ENCODE data around the gene PODXL. TPM values are rescaled to one million over a fixed set of nuclear protein-coding genes. Genes with fewer than 3 reads are reported as not detected.

PODXL gene
- total RNA-seq, 4 donors from 2014 or later: 13.2 to 40.2 (median 26.6) TPM

DNA sequence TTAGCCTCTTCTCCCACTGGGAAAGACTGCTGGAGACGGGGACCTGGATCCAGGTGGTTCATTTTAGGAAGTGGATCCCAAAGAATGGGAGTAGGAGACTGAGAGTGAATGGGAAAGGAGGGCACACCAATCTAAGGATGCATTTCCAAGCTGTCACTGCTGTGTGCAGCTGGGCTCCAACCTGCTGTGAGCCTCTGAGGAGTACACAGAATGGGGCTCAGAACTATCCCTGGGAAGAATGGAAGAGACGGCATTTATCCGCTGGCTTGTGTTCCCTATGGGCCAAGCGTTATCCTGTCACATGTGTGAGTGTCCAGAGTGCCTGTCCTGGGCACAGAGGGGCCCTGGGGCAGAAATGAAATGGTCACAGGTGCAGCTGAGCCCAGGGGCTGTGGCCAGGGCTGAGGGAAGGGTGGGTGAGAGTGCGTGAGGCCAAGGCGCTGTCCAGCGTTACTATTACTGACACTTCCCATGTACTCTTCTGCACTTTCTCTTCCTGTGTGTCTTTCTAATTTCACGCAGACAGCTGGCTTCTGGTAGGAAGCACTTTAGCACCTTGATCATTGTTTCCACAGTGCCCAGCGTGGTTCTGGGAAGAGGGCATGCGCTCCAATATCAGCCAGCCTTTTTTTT, 35.4 kb upstream of the PODXL start:
- H3K27me3 ChIP-seq: peaks cover 5% of the 10 kb centered on the region
- ATAC-seq: no peak
- no peak overlapping the region for H3K27ac ChIP-seq
- H3K4me1 ChIP-seq: no peaks in the 10 kb centered on the region
- no peaks in the 10 kb centered on the region for H3K36me3 ChIP-seq
- no peaks in the 10 kb centered on the region for H3K9me3 ChIP-seq
- 53 to 75% methylated on average over 2 to 9 of the region's 10 CpGs for WGBS, 2 donors (ENCODE audit: low coverage in 1 of 2)
- TF ChIP-seq EP300 (IDR thresholded peaks at IDR 0.05) (no peak), POLR2A (IDR thresholded peaks at IDR 0.05) (no peak), POLR2AphosphoS5 (IDR thresholded peaks at IDR 0.05) (no peak)
- TF ChIP-seq, protein P1, sequence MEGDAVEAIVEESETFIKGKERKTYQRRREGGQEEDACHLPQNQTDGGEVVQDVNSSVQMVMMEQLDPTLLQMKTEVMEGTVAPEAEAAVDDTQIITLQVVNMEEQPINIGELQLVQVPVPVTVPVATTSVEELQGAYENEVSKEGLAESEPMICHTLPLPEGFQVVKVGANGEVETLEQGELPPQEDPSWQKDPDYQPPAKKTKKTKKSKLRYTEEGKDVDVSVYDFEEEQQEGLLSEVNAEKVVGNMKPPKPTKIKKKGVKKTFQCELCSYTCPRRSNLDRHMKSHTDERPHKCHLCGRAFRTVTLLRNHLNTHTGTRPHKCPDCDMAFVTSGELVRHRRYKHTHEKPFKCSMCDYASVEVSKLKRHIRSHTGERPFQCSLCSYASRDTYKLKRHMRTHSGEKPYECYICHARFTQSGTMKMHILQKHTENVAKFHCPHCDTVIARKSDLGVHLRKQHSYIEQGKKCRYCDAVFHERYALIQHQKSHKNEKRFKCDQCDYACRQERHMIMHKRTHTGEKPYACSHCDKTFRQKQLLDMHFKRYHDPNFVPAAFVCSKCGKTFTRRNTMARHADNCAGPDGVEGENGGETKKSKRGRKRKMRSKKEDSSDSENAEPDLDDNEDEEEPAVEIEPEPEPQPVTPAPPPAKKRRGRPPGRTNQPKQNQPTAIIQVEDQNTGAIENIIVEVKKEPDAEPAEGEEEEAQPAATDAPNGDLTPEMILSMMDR (IDR thresholded peaks at IDR 0.05): no peak
- no peak overlapping the region for H3K4me3 ChIP-seq

DNA sequence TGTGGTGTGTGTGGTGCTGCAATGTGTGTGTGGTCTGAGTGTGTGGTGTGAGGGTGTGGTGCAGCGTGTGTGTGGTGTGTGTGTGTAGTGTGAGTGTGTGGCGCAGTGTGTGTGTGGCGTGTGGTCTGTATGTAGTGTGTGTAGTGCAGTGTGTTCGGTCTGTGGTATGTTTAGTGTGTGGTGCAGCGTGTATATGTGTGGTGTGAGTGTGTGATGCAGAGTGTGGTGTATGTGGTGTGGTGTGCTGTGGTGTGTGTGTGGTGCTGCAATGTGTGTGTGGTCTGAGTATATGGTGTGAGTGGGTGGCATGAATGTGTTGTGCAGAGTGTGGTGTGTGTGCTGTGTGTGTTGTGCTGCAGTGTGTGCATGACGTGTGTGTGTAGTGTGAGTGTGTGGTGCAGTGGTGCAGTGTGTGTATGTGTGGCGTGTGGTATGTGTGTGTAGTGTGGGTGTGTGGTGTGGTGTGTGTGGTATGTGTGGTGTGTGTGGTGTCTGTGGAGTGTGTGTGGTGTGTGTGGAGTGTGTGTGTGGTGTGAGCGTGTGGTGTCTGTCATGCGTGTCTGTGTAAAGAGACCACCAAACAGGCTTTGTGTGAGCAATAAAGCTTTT, 31.0 kb upstream of the PODXL start:
- Histone ChIP-seq H3K36me3 (no peaks in the 10 kb centered on the region), H3K9me3 (no peaks in the 10 kb centered on the region), H3K4me1 (no peaks in the 10 kb centered on the region), H3K27me3 (peaks cover 8% of the 10 kb centered on the region), H3K27ac (no peak overlapping the region), H3K4me3 (no peak overlapping the region)
- no peak for ATAC-seq
- TF ChIP-seq EP300 (IDR thresholded peaks at IDR 0.05): no peak
- no peak for TF ChIP-seq POLR2AphosphoS5 (IDR thresholded peaks at IDR 0.05)
- no peak for TF ChIP-seq POLR2A (IDR thresholded peaks at IDR 0.05)
- TF ChIP-seq, protein P1 (IDR thresholded peaks at IDR 0.05): no peak
- 86 to 90% methylated on average over 6 to 9 of the region's 9 CpGs for WGBS, 2 donors (ENCODE audit: low coverage in 1 of 2)

DNA sequence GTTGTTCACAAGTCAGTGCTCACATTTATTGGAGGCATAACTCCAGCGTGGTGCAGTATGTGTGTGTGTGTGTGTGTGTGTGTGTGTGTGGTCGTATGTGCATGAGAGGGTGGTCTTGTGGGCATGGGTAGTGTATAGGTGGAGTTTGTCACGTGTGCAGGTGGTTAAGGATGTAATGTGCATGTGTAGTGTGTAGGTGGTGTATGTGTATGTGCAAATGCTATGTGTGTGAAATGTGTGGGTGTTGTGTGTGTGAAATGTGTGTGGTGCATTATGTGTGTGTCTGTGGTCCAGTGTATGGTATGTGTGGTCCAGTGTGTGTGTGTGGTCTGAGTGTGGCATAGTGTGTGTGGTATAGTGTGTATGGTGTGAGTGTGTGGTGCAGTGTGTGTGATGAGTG, 30.3 kb upstream of the PODXL start:
- 63 to 75% methylated on average over 1 to 2 of the region's 3 CpGs for WGBS, 2 donors (ENCODE audit: low coverage in 1 of 2)

GRCh38 chr7:131586259-131586658, 29.8 kb upstream of the PODXL start:
- ATAC-seq: peak; percentile 35
- H3K9me3 ChIP-seq: no peaks in the 10 kb centered on the region
- WGBS, 2 donors (ENCODE audit: low coverage in 1 of 2): 23 to 32% methylated on average over 3 to 4 of the region's 5 CpGs
- no peaks in the 10 kb centered on the region for H3K36me3 ChIP-seq
- peaks cover 0 to 10% (median 0%) of the 10 kb centered on the region in 3 donors for H3K4me1 ChIP-seq
- H3K4me3 ChIP-seq: no peak overlapping the region
- peaks cover 3% of the 10 kb centered on the region for H3K27me3 ChIP-seq
- TF ChIP-seq EP300 (IDR thresholded peaks at IDR 0.05) (no peak), POLR2AphosphoS5 (IDR thresholded peaks at IDR 0.05) (no peak), POLR2A (IDR thresholded peaks at IDR 0.05) (no peak)
- TF ChIP-seq, protein P1 (IDR thresholded peaks at IDR 0.05): no peak
- peak overlapping the region in 1 of 4 donors; percentile 15 for H3K27ac ChIP-seq

More for the DNA sequence above, 30.3 kb upstream of the PODXL start:
- no peak for ATAC-seq
- H3K4me1 ChIP-seq: peaks cover 0 to 5% (median 0%) of the 10 kb centered on the region in 3 donors
- no peaks in the 10 kb centered on the region for H3K36me3 ChIP-seq
- peaks cover 6% of the 10 kb centered on the region for H3K27me3 ChIP-seq
- H3K27ac ChIP-seq: no peak overlapping the region
- no peaks in the 10 kb centered on the region for H3K9me3 ChIP-seq
- no peak for TF ChIP-seq POLR2A (IDR thresholded peaks at IDR 0.05)
- no peak for TF ChIP-seq EP300 (IDR thresholded peaks at IDR 0.05)
- TF ChIP-seq, protein P1 (IDR thresholded peaks at IDR 0.05): no peak
- no peak for TF ChIP-seq POLR2AphosphoS5 (IDR thresholded peaks at IDR 0.05)
- H3K4me3 ChIP-seq: no peak overlapping the region

DNA sequence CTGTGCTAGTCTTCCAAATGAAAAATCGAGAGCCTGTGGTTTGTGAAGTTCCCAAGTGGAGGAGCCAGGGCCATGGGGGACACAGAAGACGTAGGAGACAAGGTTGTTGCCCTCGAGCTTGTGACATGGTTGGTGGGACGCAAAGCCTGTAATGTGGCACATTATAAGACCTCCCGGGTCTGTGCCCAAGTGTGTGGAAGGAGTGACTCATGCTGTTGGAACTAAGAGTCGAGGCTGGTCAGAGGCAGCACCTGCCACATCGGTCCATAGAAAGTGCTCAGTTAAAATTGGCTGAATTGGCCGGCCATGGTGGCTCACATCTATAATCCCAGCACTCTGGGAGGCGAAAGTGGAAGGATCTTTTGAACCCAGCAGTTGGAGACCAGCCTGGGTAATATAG, 27.0 kb upstream of the PODXL start:
- no peaks in the 10 kb centered on the region for H3K9me3 ChIP-seq
- peaks cover 3% of the 10 kb centered on the region for H3K27me3 ChIP-seq
- no peak for ATAC-seq
- no peak overlapping the region for H3K27ac ChIP-seq
- H3K36me3 ChIP-seq: no peaks in the 10 kb centered on the region
- 82 to 94% methylated on average over 4 to 6 of the region's 9 CpGs for WGBS, 2 donors (ENCODE audit: low coverage in 1 of 2)
- no peak overlapping the region for H3K4me3 ChIP-seq
- H3K4me1 ChIP-seq: peaks cover 0 to 15% (median 0%) of the 10 kb centered on the region in 3 donors
- TF ChIP-seq, protein P1 (IDR thresholded peaks at IDR 0.05): no peak
- TF ChIP-seq EP300 (IDR thresholded peaks at IDR 0.05) (no peak), POLR2AphosphoS5 (IDR thresholded peaks at IDR 0.05) (no peak), POLR2A (IDR thresholded peaks at IDR 0.05) (no peak)

Measured in gastroesophageal sphincter (tissue), 4 donors.